ENCODE results near the gene AVPR1B. TPM values are rescaled to one million over a fixed set of nuclear protein-coding genes. Genes with fewer than 3 reads are reported as not detected.

Gene AVPR1B, protein sequence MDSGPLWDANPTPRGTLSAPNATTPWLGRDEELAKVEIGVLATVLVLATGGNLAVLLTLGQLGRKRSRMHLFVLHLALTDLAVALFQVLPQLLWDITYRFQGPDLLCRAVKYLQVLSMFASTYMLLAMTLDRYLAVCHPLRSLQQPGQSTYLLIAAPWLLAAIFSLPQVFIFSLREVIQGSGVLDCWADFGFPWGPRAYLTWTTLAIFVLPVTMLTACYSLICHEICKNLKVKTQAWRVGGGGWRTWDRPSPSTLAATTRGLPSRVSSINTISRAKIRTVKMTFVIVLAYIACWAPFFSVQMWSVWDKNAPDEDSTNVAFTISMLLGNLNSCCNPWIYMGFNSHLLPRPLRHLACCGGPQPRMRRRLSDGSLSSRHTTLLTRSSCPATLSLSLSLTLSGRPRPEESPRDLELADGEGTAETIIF
- 0.53 TPM for total RNA-seq

DNA sequence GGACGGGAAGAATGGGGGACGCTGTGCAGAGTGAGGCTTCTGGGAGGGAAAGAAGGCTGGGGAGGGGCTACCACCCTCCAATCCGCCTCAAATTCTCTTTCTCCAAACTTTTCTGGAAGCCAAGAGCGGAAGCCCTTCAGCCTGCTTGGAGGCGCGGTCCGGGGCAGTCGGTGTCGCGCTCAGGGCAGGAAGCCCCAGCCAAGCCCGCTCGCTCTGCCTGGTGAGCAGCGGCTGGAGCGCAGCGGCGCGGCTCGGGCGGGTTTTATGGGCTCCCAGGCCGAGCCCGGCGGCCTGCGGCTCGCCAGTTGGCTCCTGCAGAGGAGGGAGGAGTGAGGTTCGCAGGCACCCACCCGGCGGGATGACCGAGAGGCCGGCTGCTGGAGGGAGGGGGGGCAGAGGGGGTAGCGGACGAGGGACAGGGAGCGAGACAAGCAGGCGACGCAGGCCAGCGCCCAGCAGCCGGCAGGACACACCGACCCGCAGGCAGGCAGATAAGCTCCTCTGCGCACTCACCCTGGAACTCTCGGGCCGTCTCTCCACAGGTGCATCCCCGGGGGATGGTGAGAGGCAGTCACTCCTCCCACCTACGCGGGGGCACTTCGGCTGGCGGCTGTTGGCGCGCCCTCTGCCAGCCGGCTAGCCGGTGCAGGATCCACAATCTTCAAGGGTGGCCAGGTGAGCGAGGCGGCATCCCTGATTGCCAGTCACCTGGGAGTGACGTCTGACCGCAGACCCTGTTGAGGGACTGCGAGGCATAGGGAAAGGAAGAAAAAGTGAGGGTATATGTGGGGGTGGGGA lies at the start of gene AVPR1B:
TSS of gene AVPR1B (minus strand) at position 238 of the 798 bp plus-strand sequence. CDS start 498 bp downstream, outside the sequence.

Small RNA genes within 50 kb of the gene (small RNA-seq; reads per million reads assigned to genes)
- not detected for gene RF00271 (ENCODE audit: low replicate concordance)

Other genes with a start within 250 kb of the AVPR1B start
- 0.29 TPM for gene SLC26A9, start 173.9 kb downstream of the AVPR1B start, total RNA-seq
- 3.6 TPM for gene RAB7B, start 114.0 kb downstream of the AVPR1B start, total RNA-seq
- gene CTSE, start 93.5 kb downstream of the AVPR1B start, total RNA-seq, result 0.88 TPM
- 1.1 TPM for gene RHEX, start 64.2 kb downstream of the AVPR1B start, total RNA-seq
- 3.2 TPM for gene FAM72A, start 85.5 kb upstream of the AVPR1B start, total RNA-seq
- gene SRGAP2, start 86.2 kb upstream of the AVPR1B start, total RNA-seq, result 110 TPM